Stimulated activated naive CD4-positive, alpha-beta T cell treated with Interleukin-2 at 50 U/mL for 16 hours (primary cell): ENCODE measurements around the gene TFIP11.

Source experiments
- DNase-seq: peaks from one replicate; lab custom pipeline; 2025; lab: John Stamatoyannopoulos, UW

The TFIP11 gene

DNA sequence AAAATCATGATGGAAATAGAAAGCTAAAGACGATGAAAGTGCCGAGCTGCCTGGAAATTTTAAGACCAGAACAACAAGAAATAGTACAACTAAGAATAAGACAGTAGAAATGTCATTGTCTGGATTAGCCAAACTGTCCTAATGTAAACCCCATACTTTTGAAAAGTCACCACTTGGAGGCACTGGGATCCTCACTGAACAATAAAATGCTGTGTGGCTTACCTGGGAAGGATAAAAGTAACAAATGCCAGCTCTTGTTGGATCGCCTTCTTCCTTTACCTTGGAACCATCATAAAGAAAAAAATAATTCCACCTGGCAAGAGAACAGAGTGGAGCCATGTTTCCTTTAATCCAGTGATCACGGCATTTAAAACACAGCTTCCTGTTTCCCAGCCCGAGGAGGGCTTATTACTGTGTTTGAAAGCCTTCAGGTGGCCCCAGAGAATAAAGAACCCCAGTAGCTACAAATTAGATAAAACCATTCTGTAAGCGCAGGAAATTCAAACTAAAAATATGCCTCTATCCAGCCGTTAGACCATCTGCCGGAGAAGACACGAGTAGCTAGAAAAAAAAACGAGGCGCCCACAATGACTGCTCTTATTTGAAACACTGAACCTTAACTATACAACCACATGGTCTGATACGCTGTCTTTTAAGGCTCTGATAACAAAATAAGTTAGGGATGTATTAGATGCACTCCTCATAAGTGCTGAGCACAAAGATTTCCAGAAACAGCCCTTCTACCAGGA lies 33.1 kb downstream of the TFIP11 start:
- no peak for DNase-seq

DNA sequence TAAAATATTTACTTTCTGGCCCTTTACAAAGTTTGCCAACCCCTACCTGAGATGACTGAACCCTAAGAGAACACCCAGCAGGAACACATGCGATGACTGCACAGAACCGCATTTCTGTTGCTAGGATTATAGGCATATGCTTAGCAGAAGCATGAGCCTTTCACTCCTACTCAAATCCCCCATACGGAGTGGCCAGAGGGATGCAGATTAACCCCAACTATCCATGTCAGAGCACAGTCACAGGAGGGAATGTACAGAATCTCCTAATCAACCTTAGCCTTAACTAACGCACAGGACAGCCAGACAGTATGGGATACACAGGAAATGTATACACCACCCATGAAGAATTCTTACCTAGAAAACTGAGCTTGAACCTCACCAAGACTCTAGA lies 34.9 kb downstream of the TFIP11 start:
- DNase-seq = no peak

DNA sequence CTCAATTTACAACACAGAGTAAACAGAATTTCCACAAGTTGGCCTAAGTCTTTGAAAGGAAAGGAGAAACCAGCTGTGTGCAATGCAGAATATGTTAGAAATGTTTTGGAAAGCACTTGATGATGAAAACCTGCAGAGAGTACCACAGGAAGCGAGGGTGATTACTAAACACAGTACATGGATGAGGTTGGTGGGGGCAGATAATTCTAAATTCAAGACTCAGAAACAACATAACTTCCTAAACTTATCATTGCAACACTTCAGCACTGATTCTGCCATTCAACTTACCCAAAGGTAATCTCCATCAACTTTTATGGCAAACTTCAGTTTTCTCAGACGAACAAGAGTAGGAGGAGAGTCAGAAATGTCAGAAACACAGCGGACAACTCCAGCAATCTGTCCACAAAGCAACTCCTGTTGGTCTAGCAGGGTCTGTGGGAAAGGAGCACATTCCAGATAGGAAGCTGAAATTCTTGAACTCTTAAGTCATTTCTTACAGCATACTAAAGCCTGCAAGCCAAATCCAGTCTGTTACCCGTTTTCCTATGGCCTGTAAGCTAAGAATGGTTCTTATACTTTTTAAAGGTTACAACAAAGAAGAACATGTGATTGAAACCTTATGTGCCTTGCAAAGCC lies 35.5 kb downstream of the TFIP11 start:
- DNase-seq = no peak

- no peak for DNase-seq
Observed at GRCh38 chr22:26474682-26475081, 37.6 kb downstream of the TFIP11 start.

DNA sequence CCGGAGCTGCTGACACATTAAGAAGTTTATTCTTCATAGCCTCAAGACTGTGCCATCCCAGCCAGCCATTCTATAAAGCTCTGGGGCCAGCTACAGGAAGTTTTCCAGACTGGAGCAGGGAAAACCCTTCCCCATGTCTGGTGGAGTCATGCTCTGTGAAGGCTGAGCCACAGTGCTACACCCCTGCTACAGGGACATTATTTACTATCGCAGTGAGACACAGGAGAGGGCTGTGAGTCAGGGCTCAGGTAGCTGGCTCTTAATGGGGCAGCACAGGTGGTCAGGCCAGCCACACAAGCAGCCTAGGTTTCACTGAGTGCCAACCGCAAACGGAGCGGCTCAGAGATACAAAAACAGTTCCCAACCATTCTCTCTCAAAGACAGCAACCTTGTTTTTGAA lies 40.8 kb downstream of the TFIP11 start:
- no peak for DNase-seq

- no peak for DNase-seq
Observed at GRCh38 chr22:26470807-26471206, 41.5 kb downstream of the TFIP11 start.

DNA sequence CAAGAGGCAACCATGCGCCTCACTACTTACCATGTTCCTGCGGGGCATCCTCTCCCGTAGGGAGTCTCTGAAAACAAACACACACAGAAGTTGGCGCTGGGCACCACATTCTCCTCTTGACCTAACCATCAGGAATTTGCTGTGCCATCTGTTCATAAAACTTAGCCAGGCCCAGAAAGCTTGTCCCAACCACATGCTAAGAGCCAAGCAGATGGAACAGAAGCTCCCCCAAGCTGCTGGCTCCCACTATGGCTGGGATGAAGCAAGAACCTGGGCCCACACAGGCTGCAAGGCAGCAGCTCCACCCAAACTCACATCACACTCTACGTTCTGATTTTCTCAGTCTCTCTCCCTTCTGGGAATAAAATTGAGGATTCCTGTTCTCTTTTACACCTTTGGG lies 46.1 kb downstream of the TFIP11 start:
- no peak for DNase-seq

DNA sequence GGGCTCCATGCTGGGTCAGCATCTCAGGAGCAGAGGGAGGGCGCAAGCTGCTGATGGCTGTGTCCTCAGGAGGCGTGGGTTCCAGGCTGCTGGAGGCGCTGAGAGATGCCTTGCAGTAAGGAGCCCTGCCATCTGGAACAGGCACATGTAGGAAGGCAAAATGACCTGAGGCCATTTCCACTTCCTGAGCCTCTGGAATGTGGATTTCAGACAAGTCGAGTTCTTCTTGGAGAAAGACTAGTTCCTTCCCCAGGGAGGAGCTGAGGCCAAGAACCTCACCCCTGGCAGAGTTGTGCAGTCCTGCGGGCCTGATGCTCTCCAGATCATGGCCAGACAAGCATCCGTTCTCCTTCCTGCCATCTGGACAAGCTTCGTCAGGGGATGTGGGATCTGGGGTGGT lies 48.0 kb downstream of the TFIP11 start:
- DNase-seq = no peak

DNA sequence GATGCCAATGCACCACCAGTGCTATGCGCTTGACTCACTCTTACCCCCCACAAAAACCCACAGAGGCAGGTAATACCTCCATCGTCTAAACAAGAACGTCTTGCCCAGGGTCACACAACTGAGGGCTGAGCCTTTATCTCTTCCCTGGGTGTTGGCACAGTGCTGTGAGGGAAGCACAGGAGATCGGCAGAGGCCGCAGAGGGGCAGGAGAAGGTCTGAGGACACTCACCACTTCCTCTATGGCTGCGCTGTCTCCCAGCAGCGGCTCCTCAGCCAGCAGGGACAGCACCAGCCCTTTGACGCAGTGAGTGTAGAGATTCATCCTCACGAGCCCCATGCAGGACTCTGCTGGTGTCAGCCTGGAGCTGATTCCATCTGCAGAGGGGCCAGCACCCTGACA lies 48.6 kb downstream of the TFIP11 start:
- no peak for DNase-seq

DNA sequence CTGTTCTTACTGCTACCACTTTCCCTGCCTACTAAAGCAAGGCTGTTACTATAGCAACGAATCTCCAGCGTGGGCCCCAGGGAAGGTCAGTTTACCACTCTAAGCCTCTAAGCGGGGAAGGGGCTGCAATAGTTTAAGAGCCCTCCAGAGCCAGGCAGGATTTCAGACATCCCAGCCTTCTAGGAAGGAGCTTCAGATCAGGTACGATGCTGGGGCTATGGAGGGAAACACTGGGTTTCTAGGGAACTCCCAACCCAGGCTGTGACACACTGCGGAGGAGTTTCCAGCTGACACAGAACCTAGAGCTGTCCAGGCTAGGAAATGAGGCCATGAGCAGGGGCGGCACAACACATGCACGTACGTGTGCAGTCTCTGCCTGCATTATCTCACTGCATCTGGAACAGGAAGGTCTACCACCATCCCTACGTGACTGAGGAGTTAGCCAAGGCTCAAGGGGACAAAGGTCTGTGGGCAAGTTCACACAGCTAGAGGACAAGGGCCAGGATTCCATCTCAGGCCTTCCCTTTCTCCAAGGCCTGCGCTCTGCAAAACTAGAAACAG lies 49.1 kb downstream of the TFIP11 start:
- DNase-seq = no peak

DNA sequence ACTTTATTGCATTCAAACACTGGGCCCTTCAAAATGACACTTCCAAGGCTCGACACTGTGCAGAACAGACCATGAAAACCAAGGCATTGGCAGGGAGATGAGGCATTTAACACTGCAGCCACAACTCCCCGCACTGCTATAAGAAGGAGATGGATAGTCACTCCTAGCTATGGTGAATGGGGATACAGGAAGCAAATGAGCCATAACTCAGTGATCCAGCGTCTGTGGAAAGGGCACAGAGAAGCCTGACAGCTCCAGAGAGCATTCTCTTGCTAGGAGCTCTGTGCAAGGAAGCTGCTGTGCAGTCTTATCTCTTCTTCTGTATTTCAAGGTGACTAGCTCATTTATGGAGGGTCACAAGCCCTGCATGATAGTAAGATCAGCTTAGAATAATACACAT lies 49.6 kb downstream of the TFIP11 start:
- no peak for DNase-seq

DNA sequence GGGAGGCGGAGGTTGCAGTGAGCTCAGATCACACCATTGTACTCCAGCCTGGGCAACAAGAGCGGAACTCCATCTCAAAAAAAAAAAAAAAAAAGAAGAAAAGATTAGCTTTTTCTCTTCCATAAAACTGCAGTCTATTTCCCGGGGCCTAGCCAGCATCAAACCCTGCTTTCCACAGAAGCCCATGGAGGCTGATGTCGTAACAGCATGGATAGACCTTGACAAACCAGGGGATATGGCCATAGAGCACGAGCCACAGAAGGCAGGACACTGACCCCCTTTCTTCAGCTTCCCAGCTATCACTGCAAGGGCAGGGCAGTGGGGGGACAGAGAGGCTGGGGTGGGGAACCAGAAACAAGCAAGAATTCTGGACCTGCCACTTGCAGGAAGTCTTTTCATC lies 50.2 kb downstream of the TFIP11 start:
- DNase-seq = no peak

DNA sequence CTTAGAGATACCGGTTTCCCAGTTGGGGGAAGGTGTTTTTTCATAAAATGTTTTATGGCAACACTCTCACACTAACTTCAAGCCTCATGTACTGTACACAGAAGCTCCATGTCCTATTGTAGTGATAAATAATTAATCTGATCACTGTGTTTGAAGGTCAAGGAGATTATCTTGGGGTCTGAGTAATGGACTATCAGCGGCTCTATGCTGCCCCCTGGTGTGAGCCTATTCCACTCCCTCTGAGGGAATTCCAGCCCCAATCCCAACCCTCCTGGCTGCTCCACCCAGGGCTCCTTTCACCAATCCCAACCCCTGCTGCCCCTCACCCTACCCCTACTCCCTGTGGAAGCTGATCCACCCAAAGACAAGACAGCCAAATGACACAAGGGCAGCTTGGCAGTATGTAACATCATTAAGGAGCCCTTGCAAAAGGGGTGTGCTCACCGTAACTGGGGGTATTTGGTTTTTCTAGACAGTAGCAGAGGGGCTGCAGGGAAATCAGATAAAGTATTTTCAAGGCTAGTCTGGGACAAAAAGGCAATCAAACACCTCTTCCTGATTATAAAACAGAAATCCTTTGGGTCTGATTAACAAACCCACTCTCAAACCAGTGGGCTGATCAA lies 51.0 kb downstream of the TFIP11 start:
- no peak for DNase-seq

GRCh38 chr22:26460202-26460601 lies 52.1 kb downstream of the TFIP11 start:
- DNase-seq = no peak

GRCh38 chr22:26457661-26458272 lies 54.5 kb downstream of the TFIP11 start:
- no peak for DNase-seq

GRCh38 chr22:26453812-26454500 lies 58.3 kb downstream of the TFIP11 start:
- no peak for DNase-seq

DNA sequence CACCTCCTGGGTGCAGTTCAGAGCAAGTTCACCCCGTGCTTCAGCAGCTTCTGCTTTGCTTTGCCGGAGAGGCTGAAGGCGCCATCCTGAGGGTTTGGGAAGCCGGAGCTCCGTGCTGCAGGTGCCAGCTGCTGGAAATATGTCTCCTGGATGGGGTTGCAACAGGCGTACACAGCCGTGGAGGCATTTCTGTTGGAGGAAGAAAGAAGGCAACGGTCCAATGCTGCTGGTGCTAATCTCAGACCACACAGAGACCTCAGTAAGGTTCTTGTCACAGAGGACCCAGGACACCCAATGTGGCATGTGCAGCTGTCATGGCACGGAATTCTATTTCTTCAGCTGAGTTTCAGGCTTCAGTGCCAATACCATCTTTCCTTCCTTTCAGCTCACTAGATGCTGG lies 59.1 kb downstream of the TFIP11 start:
- no peak for DNase-seq

DNA sequence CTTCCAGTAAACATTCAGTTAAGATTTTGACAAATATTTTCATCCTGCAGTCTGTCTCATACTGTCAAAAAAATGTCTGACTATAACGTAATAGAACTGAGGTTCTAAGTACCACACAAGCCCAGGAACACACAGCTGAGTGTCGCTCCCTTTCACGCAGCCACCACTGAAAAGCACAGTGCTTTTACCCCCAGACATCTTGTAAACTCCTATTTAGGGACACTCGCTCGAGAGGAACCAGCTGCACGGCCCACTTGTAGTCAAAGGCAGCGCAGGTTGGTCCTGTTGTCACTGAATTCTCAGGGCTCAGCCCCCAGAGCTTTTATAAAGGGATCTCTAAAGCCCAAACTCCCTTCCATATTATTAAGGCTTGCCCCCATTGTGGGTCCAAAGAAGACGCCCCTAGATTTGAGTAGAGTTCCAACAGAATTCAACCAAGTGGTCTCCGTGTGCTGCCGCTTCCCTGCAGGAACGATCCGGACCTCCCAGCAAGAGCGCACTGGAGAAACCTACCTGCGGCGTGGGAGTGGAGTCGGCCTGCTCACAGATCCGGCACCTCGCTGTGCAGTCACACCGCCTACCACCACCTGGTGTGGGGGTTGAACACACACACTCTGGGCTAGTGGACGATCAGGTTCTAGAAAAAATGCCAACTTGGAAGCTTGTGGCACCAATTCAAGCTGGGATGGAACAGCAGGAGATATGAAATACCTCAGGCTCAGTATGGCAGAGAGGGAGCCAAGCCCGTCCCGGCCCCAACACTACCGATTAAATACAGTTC lies 59.8 kb downstream of the TFIP11 start:
- no peak for DNase-seq

DNA sequence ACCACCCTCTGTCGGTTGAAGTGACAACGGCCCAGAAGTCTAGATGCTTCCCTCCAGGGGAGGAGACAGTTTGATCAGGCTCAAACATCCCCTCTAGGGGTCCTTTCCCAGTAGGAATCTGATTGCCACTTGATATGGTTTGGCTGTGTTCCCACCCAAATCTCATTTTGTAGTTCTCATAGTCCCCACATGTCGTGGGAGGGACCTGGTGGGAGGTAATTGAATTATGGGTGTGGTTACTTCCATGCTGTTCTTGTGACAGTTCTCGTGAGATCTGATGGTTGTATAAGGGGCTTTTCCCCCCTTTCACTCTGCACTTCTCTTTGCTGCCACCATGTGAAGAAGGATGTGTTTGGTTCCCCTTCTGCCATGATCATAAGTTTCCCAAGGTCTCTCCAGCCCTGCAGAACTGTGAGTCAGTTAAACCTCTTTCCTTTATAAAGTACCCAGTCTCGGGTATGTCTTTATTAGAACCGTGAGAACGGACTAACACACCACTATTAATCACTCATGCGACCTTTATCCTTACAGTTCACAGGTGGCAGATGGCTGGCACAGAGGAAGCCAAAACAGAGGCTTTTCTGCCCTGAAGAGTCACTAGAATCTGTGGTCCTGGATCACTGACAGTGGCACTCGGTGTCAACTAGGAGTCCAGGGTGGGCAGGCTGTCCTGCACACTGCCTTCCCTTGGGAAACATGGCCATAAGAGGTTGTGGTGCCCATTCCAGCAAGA lies 61.7 kb downstream of the TFIP11 start:
- no peak for DNase-seq

GRCh38 chr22:26448941-26449340 lies 63.3 kb downstream of the TFIP11 start:
- no peak for DNase-seq

GRCh38 chr22:26448334-26448733 lies 63.9 kb downstream of the TFIP11 start:
- no peak for DNase-seq
